Stimulated activated memory B cell treated with anti-CD40 and anti-IgM and Interleukin-4, amounts not matched to agents 10 μg/mL and 1 μg/mL and 100 μg/mL, for 72 hours (primary cell): Measurements from ENCODE around the gene SDHB.
"Not testable (repeated sequence)": the region's sequence is repeated elsewhere in the genome, so short reads cannot be mapped to it uniquely, and the experiment has no call there.

ENCODE experiments used
- ATAC-seq: fragments of 150-1000 bp; cut with Tn5 transposase; 2 replicates; pipeline ENCODE4 v1.10.0; 2021
- H3K27ac Mint-ChIP-seq: one replicate; pipeline ENCODE4 v1.8.0; 2022; ENCODE audit warnings: mild to moderate bottlenecking, mixed read lengths
- H3K27me3 Mint-ChIP-seq: one replicate; pipeline ENCODE4 v1.8.0; 2022; ENCODE audit warnings: mixed read lengths
- H3K36me3 Mint-ChIP-seq: one replicate; pipeline ENCODE4 v1.8.0; 2022; ENCODE audit warnings: mixed read lengths
- H3K4me1 Mint-ChIP-seq: one replicate; pipeline ENCODE4 v1.8.0; 2022; ENCODE audit warnings: mixed read lengths
- H3K4me3 Mint-ChIP-seq: one replicate; pipeline ENCODE4 v1.8.0; 2022; ENCODE audit warnings: mild to moderate bottlenecking, moderate library complexity, mixed read lengths
- H3K9me3 Mint-ChIP-seq: one replicate; pipeline ENCODE4 v1.8.0; 2022; ENCODE audit warnings: mixed read lengths

The SDHB gene

DNA sequence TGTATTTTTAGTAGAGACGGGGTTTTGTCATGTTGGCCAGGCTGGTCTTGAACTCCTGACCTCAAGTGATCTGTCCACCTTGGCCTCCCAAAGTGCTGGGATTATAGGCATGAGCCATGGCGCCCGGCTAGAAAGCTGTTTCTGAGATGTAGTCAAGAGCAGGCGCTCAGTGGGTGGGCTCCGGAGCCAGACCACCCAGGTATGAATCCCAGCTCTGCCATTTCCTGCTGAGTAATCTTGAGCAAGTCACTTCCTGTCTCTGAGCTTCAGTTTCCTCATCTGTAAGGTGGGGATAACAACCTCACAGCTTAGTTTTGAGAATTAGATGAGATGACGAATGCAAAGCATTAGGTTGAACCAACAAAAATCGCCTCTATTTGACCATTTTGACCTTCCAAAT lies 8.9 kb upstream of the SDHB start:
- H3K4me1 Mint-ChIP-seq, result peaks cover 14% of the 10 kb centered on the region
- H3K27ac Mint-ChIP-seq, ATAC-seq, H3K4me3 Mint-ChIP-seq, H3K36me3 Mint-ChIP-seq, H3K9me3 Mint-ChIP-seq, H3K27me3 Mint-ChIP-seq: not testable (repeated sequence)

DNA sequence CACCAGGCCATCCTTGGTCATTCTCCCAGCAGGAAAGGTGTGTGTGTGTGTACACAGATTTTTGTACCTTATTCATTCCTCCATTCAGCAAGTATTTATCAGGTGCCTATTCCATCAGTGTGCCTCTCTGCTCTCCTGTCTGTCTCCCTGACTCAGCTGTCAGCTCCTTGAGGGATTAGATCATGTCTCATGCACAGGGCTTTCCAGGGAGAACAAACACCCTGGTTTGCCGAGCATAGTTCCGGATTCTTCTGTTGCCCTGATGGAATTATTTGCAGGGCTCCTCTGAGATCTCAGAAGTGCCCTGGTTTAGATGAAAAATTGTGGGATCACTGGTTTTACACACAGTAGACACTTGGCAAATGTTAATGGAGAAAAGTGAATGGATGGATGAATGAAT lies 8.1 kb upstream of the SDHB start:
- Mint-ChIP-seq H3K27ac (no peak overlapping the region), H3K27me3 (peaks cover 10% of the 10 kb centered on the region), H3K4me3 (no peak overlapping the region), H3K9me3 (no peaks in the 10 kb centered on the region), H3K4me1 (peaks cover 14% of the 10 kb centered on the region), H3K36me3 (no peaks in the 10 kb centered on the region)
- no peak for ATAC-seq

- no peak overlapping the region for H3K27ac Mint-ChIP-seq
- ATAC-seq, result no peak
- peaks cover 10% of the 10 kb centered on the region for H3K27me3 Mint-ChIP-seq
- H3K4me1 Mint-ChIP-seq, result peaks cover 14% of the 10 kb centered on the region
- H3K36me3 Mint-ChIP-seq, result no peaks in the 10 kb centered on the region
- no peaks in the 10 kb centered on the region for H3K9me3 Mint-ChIP-seq
- no peak overlapping the region for H3K4me3 Mint-ChIP-seq
Measured at GRCh38 chr1:17061486-17061885, 7.7 kb upstream of the SDHB start.

DNA sequence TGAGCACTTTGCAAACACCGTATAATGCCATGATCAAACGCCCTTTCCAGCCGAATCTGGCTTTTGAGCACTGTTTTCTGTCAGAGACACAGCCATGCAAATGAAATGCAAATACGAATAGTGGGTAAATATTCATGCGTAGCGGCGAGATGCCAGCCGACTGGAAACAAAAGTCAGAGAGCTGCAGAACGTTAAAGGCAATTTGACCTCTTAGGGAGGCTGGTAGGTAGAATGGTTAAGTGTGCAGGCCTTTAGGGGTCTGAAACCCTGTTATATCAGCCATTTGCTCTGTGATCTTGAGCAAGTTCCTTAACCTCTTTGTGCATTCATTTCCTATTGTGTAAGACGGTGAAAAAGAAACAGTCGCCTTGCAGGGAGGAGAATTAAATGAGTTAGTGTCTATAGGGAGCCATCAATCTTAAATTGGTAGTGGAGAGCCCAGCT lies 6.5 kb upstream of the SDHB start:
- Mint-ChIP-seq H3K27ac (peak overlapping the region; percentile 62), H3K36me3 (no peaks in the 10 kb centered on the region), H3K4me3 (no peak overlapping the region), H3K4me1 (peaks cover 14% of the 10 kb centered on the region), H3K27me3 (peaks cover 10% of the 10 kb centered on the region), H3K9me3 (no peaks in the 10 kb centered on the region)
- ATAC-seq, result peak; percentile 14

GRCh38 chr1:17059391-17060305 lies 5.8 kb upstream of the SDHB start:
- H3K9me3 Mint-ChIP-seq, result no peaks in the 10 kb centered on the region
- ATAC-seq, result peak; percentile 95
- H3K4me3 Mint-ChIP-seq, result peak overlapping the region; percentile 7
- H3K27me3 Mint-ChIP-seq, result peaks cover 10% of the 10 kb centered on the region
- H3K36me3 Mint-ChIP-seq, result no peaks in the 10 kb centered on the region
- H3K4me1 Mint-ChIP-seq, result peaks cover 14% of the 10 kb centered on the region
- H3K27ac Mint-ChIP-seq, result peak overlapping the region; percentile 62

- H3K27me3 Mint-ChIP-seq, result peaks cover 10% of the 10 kb centered on the region
- H3K4me3 Mint-ChIP-seq, result no peak overlapping the region
- ATAC-seq, result no peak
- peaks cover 21% of the 10 kb centered on the region for H3K4me1 Mint-ChIP-seq
- H3K36me3 Mint-ChIP-seq, result no peaks in the 10 kb centered on the region
- no peak overlapping the region for H3K27ac Mint-ChIP-seq
- no peaks in the 10 kb centered on the region for H3K9me3 Mint-ChIP-seq
Measured at GRCh38 chr1:17056551-17056950, 2.7 kb upstream of the SDHB start.

DNA sequence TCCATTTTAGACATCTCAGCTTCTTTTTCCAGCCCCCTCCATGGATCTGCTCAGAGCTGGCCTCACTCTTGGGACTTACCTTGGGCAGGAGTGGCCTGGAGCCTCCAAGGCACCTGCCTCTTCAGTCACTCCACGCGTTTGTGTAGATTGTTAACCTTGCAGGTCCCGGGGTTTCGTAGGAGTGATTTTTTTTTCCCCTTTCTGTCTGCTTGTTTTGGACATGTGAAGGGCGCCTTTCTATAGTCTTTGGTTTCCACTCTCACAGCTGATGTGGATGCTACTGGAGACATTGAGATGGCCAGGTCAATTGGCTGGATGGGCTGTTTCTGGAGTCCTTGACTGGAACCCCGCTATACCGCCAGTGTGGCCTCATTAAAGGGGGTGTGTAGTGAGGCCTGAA lies 2.0 kb upstream of the SDHB start:
- Mint-ChIP-seq H3K9me3 (no peaks in the 10 kb centered on the region), H3K36me3 (peaks cover 6% of the 10 kb centered on the region), H3K4me3 (no peak overlapping the region), H3K4me1 (peaks cover 28% of the 10 kb centered on the region), H3K27ac (no peak overlapping the region), H3K27me3 (peaks cover 10% of the 10 kb centered on the region)
- ATAC-seq, result no peak

DNA sequence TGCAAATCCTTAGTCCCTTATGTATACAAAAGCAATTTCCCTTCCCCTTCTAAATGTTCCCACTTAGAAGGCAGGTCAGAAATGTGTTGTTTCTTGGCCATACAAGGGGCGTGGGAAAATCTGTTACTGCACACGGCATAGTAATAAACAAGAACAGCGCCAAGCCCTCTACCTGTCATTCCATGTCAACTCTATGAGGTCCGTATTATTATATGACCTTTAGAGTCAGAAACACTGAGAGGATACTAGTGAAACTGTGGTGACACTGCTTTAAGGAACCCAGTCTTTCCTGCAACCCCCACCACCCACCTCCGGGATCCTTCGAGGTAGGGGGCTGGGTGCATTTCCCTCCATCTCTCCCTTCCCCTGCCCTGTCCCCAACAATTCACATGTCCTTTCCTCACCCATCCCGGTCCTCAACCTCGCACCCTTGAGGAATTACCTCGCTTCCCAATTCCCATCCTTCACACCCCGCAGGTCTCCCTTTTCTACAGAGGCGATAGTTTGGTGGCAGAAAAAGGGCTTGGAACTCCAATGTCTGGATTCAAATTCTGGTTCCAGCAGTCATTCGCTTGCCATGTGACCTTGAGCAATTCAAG lies 647 bp downstream of the SDHB start:
- Mint-ChIP-seq H3K4me3 (peak overlapping the region; percentile 98), H3K4me1 (peaks cover 14% of the 10 kb centered on the region), H3K27me3 (peaks cover 5% of the 10 kb centered on the region), H3K27ac (peak overlapping the region; percentile 91), H3K36me3 (peaks cover 6% of the 10 kb centered on the region), H3K9me3 (no peaks in the 10 kb centered on the region)
- no peak for ATAC-seq

- no peak for ATAC-seq
- Mint-ChIP-seq H3K27me3 (peaks cover under 1% of the 10 kb centered on the region), H3K4me1 (peaks cover 20% of the 10 kb centered on the region), H3K36me3 (peaks cover 6% of the 10 kb centered on the region), H3K27ac (peak overlapping the region; percentile 91), H3K9me3 (no peaks in the 10 kb centered on the region), H3K4me3 (peak overlapping the region; percentile 21)
Measured at GRCh38 chr1:17052641-17053040, 1.2 kb downstream of the SDHB start.

DNA sequence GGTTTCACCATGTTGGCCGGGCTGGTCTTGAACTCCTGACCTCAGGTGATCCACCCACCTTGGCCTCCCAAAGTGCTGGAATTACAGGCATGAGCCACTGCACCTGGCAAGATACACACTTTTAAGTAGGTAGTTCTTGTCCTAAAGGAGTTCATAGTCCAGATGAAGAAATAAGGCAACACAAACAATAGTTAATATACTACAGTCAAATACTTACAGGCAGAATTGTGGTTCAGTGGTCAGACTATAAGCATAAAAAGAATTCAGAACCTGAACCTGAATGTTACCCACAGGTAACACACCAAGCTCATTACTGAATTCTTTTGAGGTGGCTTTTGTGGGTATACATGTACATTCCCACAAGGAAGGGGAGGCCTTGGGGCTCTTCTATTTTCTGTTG lies 1.8 kb downstream of the SDHB start:
- H3K36me3 Mint-ChIP-seq, result peaks cover 6% of the 10 kb centered on the region

DNA sequence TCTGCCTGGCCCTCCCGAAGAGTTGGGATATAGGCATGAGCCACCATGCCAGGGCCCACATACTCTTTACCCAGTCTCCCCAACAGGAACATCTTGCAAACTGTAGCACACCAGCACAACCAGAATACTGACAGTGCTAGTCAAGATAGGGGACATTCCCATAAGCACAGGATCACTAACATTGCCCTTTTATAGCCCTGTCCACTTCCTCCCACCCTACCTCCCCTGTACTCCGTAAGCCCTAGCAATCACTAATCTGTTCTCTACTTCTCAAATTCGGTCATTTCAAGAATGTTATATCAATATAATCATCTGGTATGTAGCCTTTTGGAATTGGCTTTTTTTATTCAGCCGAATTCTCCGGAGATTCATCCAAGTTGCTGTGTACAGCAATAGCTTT lies 5.9 kb downstream of the SDHB start:
- Mint-ChIP-seq H3K9me3 (no peaks in the 10 kb centered on the region), H3K36me3 (peaks cover 17% of the 10 kb centered on the region), H3K4me1 (peaks cover 28% of the 10 kb centered on the region), H3K4me3 (no peak overlapping the region), H3K27ac (no peak overlapping the region), H3K27me3 (no peaks in the 10 kb centered on the region)
- ATAC-seq, result no peak

More for the DNA sequence above, 1.8 kb downstream of the SDHB start:
- Mint-ChIP-seq H3K27me3 (no peaks in the 10 kb centered on the region), H3K27ac (no peak overlapping the region), H3K4me1 (peaks cover 20% of the 10 kb centered on the region), H3K9me3 (no peaks in the 10 kb centered on the region), H3K4me3 (no peak overlapping the region)
- ATAC-seq, result no peak

GRCh38 chr1:17046334-17046657 lies 7.5 kb downstream of the SDHB start:
- Mint-ChIP-seq H3K9me3 (no peaks in the 10 kb centered on the region), H3K36me3 (peaks cover 25% of the 10 kb centered on the region), H3K4me1 (peaks cover 25% of the 10 kb centered on the region), H3K27me3 (no peaks in the 10 kb centered on the region), H3K4me3 (no peak overlapping the region), H3K27ac (peak overlapping the region; percentile 57)
- no peak for ATAC-seq

- Mint-ChIP-seq H3K4me3 (peak overlapping the region; percentile 58), H3K27ac (peak overlapping the region; percentile 57), H3K4me1 (peaks cover 20% of the 10 kb centered on the region), H3K27me3 (no peaks in the 10 kb centered on the region), H3K9me3 (no peaks in the 10 kb centered on the region), H3K36me3 (peaks cover 21% of the 10 kb centered on the region)
- peak; percentile 41 for ATAC-seq
Measured at GRCh38 chr1:17045634-17046333, 8.0 kb downstream of the SDHB start.

GRCh38 chr1:17045150-17045549 lies 8.7 kb downstream of the SDHB start:
- Mint-ChIP-seq H3K36me3 (peaks cover 25% of the 10 kb centered on the region), H3K4me1 (peaks cover 20% of the 10 kb centered on the region), H3K4me3 (peak overlapping the region; percentile 3), H3K9me3 (no peaks in the 10 kb centered on the region), H3K27me3 (no peaks in the 10 kb centered on the region), H3K27ac (peak overlapping the region; percentile 57)
- ATAC-seq, result no peak

- Mint-ChIP-seq H3K4me3 (no peak overlapping the region), H3K36me3 (peaks cover 30% of the 10 kb centered on the region), H3K4me1 (peaks cover 20% of the 10 kb centered on the region), H3K27ac (no peak overlapping the region), H3K27me3 (no peaks in the 10 kb centered on the region), H3K9me3 (no peaks in the 10 kb centered on the region)
- ATAC-seq, result no peak
Measured at GRCh38 chr1:17043676-17044075, 10.2 kb downstream of the SDHB start.
